Stimulated activated CD8-positive, alpha-beta memory T cell treated with anti-CD3 and anti-CD28 coated beads, Interleukin-4, amount 100 ng/mL, for 48 hours (primary cell): ENCODE data around the gene ADGRD1.

Experiments used
- DNase-seq: peaks from one replicate; pipeline ENCODE4 v3.0.0-alpha.2; 2020

Gene ADGRD1

GRCh38 chr12:131044760-131045381 is 91.2 kb downstream of the ADGRD1 start:
- no peak for DNase-seq

- no peak for DNase-seq
Measured at GRCh38 chr12:131045705-131046460, 92.2 kb downstream of the ADGRD1 start.

GRCh38 chr12:131046813-131047788 is 93.4 kb downstream of the ADGRD1 start:
- DNase-seq, result no peak

- no peak for DNase-seq
Measured at GRCh38 chr12:131047789-131048610, 94.3 kb downstream of the ADGRD1 start.

GRCh38 chr12:131048611-131048990 is 94.9 kb downstream of the ADGRD1 start:
- no peak for DNase-seq

- no peak for DNase-seq
Measured at GRCh38 chr12:131049002-131049401, 95.3 kb downstream of the ADGRD1 start.

- DNase-seq, result no peak
Measured at GRCh38 chr12:131049549-131050339, 96.0 kb downstream of the ADGRD1 start.

GRCh38 chr12:131050463-131051154 is 96.9 kb downstream of the ADGRD1 start:
- no peak for DNase-seq

GRCh38 chr12:131051155-131051473 is 97.4 kb downstream of the ADGRD1 start:
- DNase-seq, result no peak

- no peak for DNase-seq
Measured at GRCh38 chr12:131052063-131052781, 98.5 kb downstream of the ADGRD1 start.

- no peak for DNase-seq
Measured at GRCh38 chr12:131052929-131053328, 99.2 kb downstream of the ADGRD1 start.

GRCh38 chr12:131053567-131053966 is 99.9 kb downstream of the ADGRD1 start:
- no peak for DNase-seq

GRCh38 chr12:131054345-131055092 is 100.8 kb downstream of the ADGRD1 start:
- DNase-seq, result no peak

GRCh38 chr12:131055093-131055465 is 101.4 kb downstream of the ADGRD1 start:
- no peak for DNase-seq

- DNase-seq, result no peak
Measured at GRCh38 chr12:131055596-131056233, 102.0 kb downstream of the ADGRD1 start.

GRCh38 chr12:131056626-131057025 is 102.9 kb downstream of the ADGRD1 start:
- DNase-seq, result no peak

GRCh38 chr12:131057211-131057721 is 103.6 kb downstream of the ADGRD1 start:
- DNase-seq, result no peak

GRCh38 chr12:131057722-131058515 is 104.2 kb downstream of the ADGRD1 start:
- DNase-seq, result no peak
